GM19043 (cell line): Measurements from ENCODE around the gene GBE1.

ENCODE experiments used
- ATAC-seq: cut with Tn5 transposase; IDR thresholded peaks from one replicate; pipeline ENCODE4 v1.9.1; 2021; ENCODE audit warnings: low read depth; ENCODE audit not compliant: unreplicated experiment

The GBE1 gene

GRCh38 chr3:81440661-81441060, 320.8 kb downstream of the GBE1 start:
- ATAC-seq = no peak
